Measurements from ENCODE around the gene REEP1. TPM values are rescaled to one million over a fixed set of nuclear protein-coding genes. Genes with fewer than 3 reads are reported as not detected.
"Not testable (repeated sequence)": the region's sequence is repeated elsewhere in the genome, so short reads cannot be mapped to it uniquely, and the experiment has no call there.

REEP1 gene
- total RNA-seq, 1 donor from 2014 or later, result 6.4 TPM

- peaks cover 0 to 10% of the 10 kb centered on the region in 2 donors for H3K4me1 ChIP-seq
- H3K27ac ChIP-seq, result no peak overlapping the region
- H3K27me3 ChIP-seq, result no peaks in the 10 kb centered on the region
- intact Hi-C loops (cut with DNase I), result no loop called here
- no peak for DNase-seq (ENCODE audit: low spot score in 2 of 2)
- no peaks in the 10 kb centered on the region for H3K9me3 ChIP-seq
- peaks cover 12 to 14% of the 10 kb centered on the region in 2 donors for H3K36me3 ChIP-seq
- H3K4me3 ChIP-seq, result no peak overlapping the region
- no peak for TF ChIP-seq CTCF (IDR thresholded peaks at IDR 0.05)
These were observed 135.1 kb downstream of the REEP1 start for GRCh38 chr2:86202336-86202692.

GRCh38 chr2:86201671-86202335 lies 135.6 kb downstream of the REEP1 start:
- no peak for DNase-seq (ENCODE audit: low spot score in 2 of 2)
- TF ChIP-seq CTCF (IDR thresholded peaks at IDR 0.05), result no peak
- no peaks in the 10 kb centered on the region for H3K27me3 ChIP-seq
- peaks cover 7 to 9% of the 10 kb centered on the region in 2 donors for H3K36me3 ChIP-seq
- H3K4me3 ChIP-seq, result no peak overlapping the region
- no peaks in the 10 kb centered on the region for H3K9me3 ChIP-seq
- H3K27ac ChIP-seq, result no peak overlapping the region
- H3K4me1 ChIP-seq, result peaks cover 0 to 10% of the 10 kb centered on the region in 2 donors
- intact Hi-C loops (cut with DNase I), result no loop called here

- H3K27ac ChIP-seq; H3K27me3 ChIP-seq; H3K36me3 ChIP-seq; H3K9me3 ChIP-seq; DNase-seq (ENCODE audit: low spot score in 2 of 2); intact Hi-C loops (cut with DNase I): not testable (repeated sequence)
- Histone ChIP-seq H3K4me1 (peaks cover 0 to 15% of the 10 kb centered on the region in 2 donors), H3K4me3 (peak overlapping the region in 1 of 2 donors; percentile 82)
These were observed 136.9 kb downstream of the REEP1 start for GRCh38 chr2:86200564-86200963.

GRCh38 chr2:86199834-86200177 lies 137.6 kb downstream of the REEP1 start:
- Histone ChIP-seq H3K36me3 (no peaks in the 10 kb centered on the region), H3K4me3 (peak overlapping the region; percentile 66 to 82), H3K4me1 (peaks cover 0 to 15% of the 10 kb centered on the region in 2 donors), H3K27me3 (no peaks in the 10 kb centered on the region), H3K27ac (peak overlapping the region; percentile 73 to 79), H3K9me3 (no peaks in the 10 kb centered on the region)
- intact Hi-C loops (cut with DNase I), result no loop called here
- no peak for TF ChIP-seq CTCF (IDR thresholded peaks at IDR 0.05)
- no peak for DNase-seq (ENCODE audit: low spot score in 2 of 2)

GRCh38 chr2:86195808-86196387 lies 141.5 kb downstream of the REEP1 start:
- H3K36me3 ChIP-seq, result no peaks in the 10 kb centered on the region
- peak overlapping the region; percentile 99 for H3K27ac ChIP-seq
- intact Hi-C loops (cut with DNase I), result loop anchor here (2.0 kb wide), 3 partner anchors 29 to 245 kb away; partner anchors contain the start of genes KDM3A and POLR1A
- no peak for TF ChIP-seq CTCF (IDR thresholded peaks at IDR 0.05)
- no peak for DNase-seq (ENCODE audit: low spot score in 2 of 2)
- H3K4me3 ChIP-seq, result peak overlapping the region; percentile 89 to 91
- H3K4me1 ChIP-seq, result peaks cover 6 to 41% of the 10 kb centered on the region in 2 donors
- no peaks in the 10 kb centered on the region for H3K27me3 ChIP-seq
- no peaks in the 10 kb centered on the region for H3K9me3 ChIP-seq

GRCh38 chr2:86195055-86195807 lies 142.2 kb downstream of the REEP1 start, which contains the start of gene IMMT:
Gene IMMT (minus strand): TSS chr2:86195462. CDS start chr2:86195382, 80 bp downstream.
- DNase-seq (ENCODE audit: low spot score in 2 of 2), result peak; percentile 67 to 95
- H3K4me3 ChIP-seq, result peak within 1 kb of the TSS; percentile 89 to 91
- H3K9me3 ChIP-seq, result no peaks in the 10 kb centered on the region
- peaks cover 6 to 41% of the 10 kb centered on the region in 2 donors for H3K4me1 ChIP-seq
- no peaks in the 10 kb centered on the region for H3K27me3 ChIP-seq
- TF ChIP-seq CTCF (IDR thresholded peaks at IDR 0.05), result no peak
- peaks cover 0 to 2% of the 10 kb centered on the region in 2 donors for H3K36me3 ChIP-seq
- intact Hi-C loops (cut with DNase I), result loop anchor here (2.0 kb wide), 3 partner anchors 30 to 246 kb away; partner anchors contain the start of genes KDM3A and POLR1A
- H3K27ac ChIP-seq, result peak within 1 kb of the TSS; percentile 99
